ENCODE measurements around the gene SLC27A2.

- TF ChIP-seq CTCF (IDR thresholded peaks at IDR 0.05) (no peak), POLR2A (IDR thresholded peaks at IDR 0.05) (no peak), POLR2AphosphoS5 (IDR thresholded peaks at IDR 0.05) (no peak), EP300 (IDR thresholded peaks at IDR 0.05) (no peak)
Measured at GRCh38 chr15:50162969-50163718, 18.9 kb upstream of the SLC27A2 start.
